Keratinocyte (primary cell): ENCODE measurements around the gene ZNF653.

Experiments used
- CTCF ChIP-seq, 3 experiments: IDR thresholded peaks in 1 of 3; conservative IDR thresholded peaks in 1 of 3; optimal IDR thresholded peaks in 1 of 3; 2 replicates in 2 of 3; 3 replicates in 1 of 3; pipeline versions ENCODE3 to v1.5.1; 2011; ENCODE audit warnings: low read length in 3 of 3, mild to moderate bottlenecking in 3 of 3, moderate library complexity in 2 of 3, control low read depth in 1 of 3, inconsistent platforms in 1 of 3; ENCODE audit not compliant: insufficient read depth in 2 of 3; ENCODE audit errors: extremely low read depth in 1 of 3
- EZH2 ChIP-seq: IDR thresholded peaks from one replicate; pipeline ENCODE4 v1.6.1; 2012; ENCODE audit warnings: inconsistent platforms, mild to moderate bottlenecking, low read length, moderate library complexity

DNA sequence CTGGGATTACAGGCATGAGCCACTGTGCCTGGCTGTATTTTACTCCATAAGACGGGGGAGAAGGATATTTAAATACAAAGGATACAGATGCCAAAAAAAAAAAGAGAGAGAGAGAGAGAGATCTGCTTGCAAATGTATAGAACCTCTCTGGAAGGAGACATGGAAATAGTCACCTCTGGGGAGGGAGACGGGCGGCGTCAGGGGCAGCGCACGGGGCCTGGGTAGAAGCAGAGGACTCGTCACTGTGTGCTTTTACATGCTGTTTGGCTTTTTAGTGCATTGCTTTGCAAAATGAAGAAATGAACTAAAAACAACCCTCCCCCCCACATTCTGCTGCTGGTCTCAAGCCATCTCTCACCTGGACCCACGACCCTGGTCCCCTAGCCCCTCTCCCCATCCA is 4.8 kb upstream of the ZNF653 start:
- no peak for TF ChIP-seq CTCF (optimal IDR thresholded peaks at IDR 0.05 in 1 of 3, IDR thresholded peaks at IDR 0.05 in 1 of 3, conservative IDR thresholded peaks at IDR 0.05 in 1 of 3; ENCODE audit: extremely low read depth in 1 of 3, insufficient read depth in 2 of 3, low read length in 3 of 3)
- TF ChIP-seq EZH2 = no peak
